Neural progenitor cell (in vitro differentiated cells): Measurements from ENCODE around the gene RNF183. TPM values are rescaled to one million over a fixed set of nuclear protein-coding genes. Genes with fewer than 3 reads are reported as not detected.
A peak's percentile ranks its signal among the peaks of the same experiment; 100 is the strongest.

Source experiments
- DNase-seq: peaks from one replicate; pipeline ENCODE4 v3.0.0-alpha.2; 2016; ENCODE audit warnings: low spot score
- H2AFZ ChIP-seq: fragments of 200-600 bp; sonication (generic); replicated peaks from 2 replicates; pipeline ENCODE4 v1.6.1; 2016; ENCODE audit warnings: antibody characterized with exemption
- H3F3A ChIP-seq: fragments of 200-600 bp; sonication (generic); 2 replicates; pipeline ENCODE4 v1.6.1; 2016; ENCODE audit warnings: antibody characterized with exemption, low read depth
- H3K27ac ChIP-seq: fragments of 200-600 bp; sonication (generic); 2 replicates; pipeline ENCODE4 v1.5.1; 2016; ENCODE audit warnings: mild to moderate bottlenecking
- H3K27me3 ChIP-seq: fragments of 200-600 bp; sonication (generic); 2 replicates; pipeline ENCODE4 v1.6.1; 2016; ENCODE audit warnings: mild to moderate bottlenecking, moderate library complexity
- H3K36me3 ChIP-seq: fragments of 200-600 bp; sonication (generic); 2 replicates; pipeline ENCODE4 v1.5.1; 2016
- H3K4me1 ChIP-seq: fragments of 200-600 bp; sonication (generic); 2 replicates; pipeline ENCODE4 v1.6.1; 2016; ENCODE audit warnings: mixed run types
- H3K4me2 ChIP-seq: fragments of 200-600 bp; sonication (generic); 2 replicates; pipeline ENCODE4 v1.6.1; 2016
- H3K4me3 ChIP-seq: fragments of 200-600 bp; sonication (generic); 2 replicates; pipeline ENCODE4 v1.5.1; 2016
- H3K79me2 ChIP-seq: fragments of 200-600 bp; sonication (generic); 2 replicates; pipeline ENCODE4 v1.6.1; 2016; ENCODE audit warnings: low read depth
- H3K9ac ChIP-seq: fragments of 200-600 bp; sonication (generic); 2 replicates; pipeline ENCODE4 v1.6.1; 2016
- H3K9me3 ChIP-seq: fragments of 200-600 bp; sonication (generic); 2 replicates; pipeline ENCODE4 v1.5.1; 2016; ENCODE audit warnings: low read depth
- H4K20me1 ChIP-seq: fragments of 200-600 bp; sonication (generic); 2 replicates; pipeline ENCODE4 v1.6.1; 2016; ENCODE audit warnings: low read depth
- H3K27ac Mint-ChIP-seq: 3 replicates; pipeline ENCODE4 v1.8.0; 2021; ENCODE audit warnings: mixed read lengths
- H3K27me3 Mint-ChIP-seq: 2 replicates; pipeline ENCODE4 v1.8.0; 2022; ENCODE audit warnings: low read depth, mild to moderate bottlenecking, inconsistent platforms, moderate library complexity, mixed read lengths; ENCODE audit not compliant: insufficient read depth
- H3K36me3 Mint-ChIP-seq: 3 replicates; pipeline ENCODE4 v1.8.0; 2021; ENCODE audit warnings: mixed read lengths
- H3K4me1 Mint-ChIP-seq: 3 replicates; pipeline ENCODE4 v1.8.0; 2021; ENCODE audit warnings: mixed read lengths
- H3K4me3 Mint-ChIP-seq: 3 replicates; pipeline ENCODE4 v1.8.0; 2021; ENCODE audit warnings: mild to moderate bottlenecking, moderate library complexity, mixed read lengths
- H3K9me3 Mint-ChIP-seq: 3 replicates; pipeline ENCODE4 v1.8.0; 2020; ENCODE audit warnings: mixed read lengths
- EZH2 ChIP-seq: fragments of 200-600 bp; sonication (generic); IDR thresholded peaks from 2 replicates; pipeline ENCODE4 v1.6.1; 2017; ENCODE audit warnings: antibody characterized with exemption, mild to moderate bottlenecking, moderate library complexity
- EZH2phosphoT487 ChIP-seq: fragments of 200-600 bp; sonication (generic); IDR thresholded peaks from 2 replicates; pipeline ENCODE4 v1.6.1; 2017; ENCODE audit warnings: antibody characterized with exemption
- total RNA-seq: library from RNA; depleted of rRNA; stranded (reverse); fragments of >200 nt; gene quantifications from 2 replicates; pipeline ENCODE4 v1.2.3, GENCODE V29; 2015; ENCODE audit warnings: low replicate concordance
- TF ChIP-seq, protein P1 (sequence below): fragments of 200-600 bp; sonication (generic); IDR thresholded peaks from 2 replicates; pipeline ENCODE4 v1.5.1; 2017; ENCODE audit warnings: antibody characterized with exemption, mild to moderate bottlenecking

Gene RNF183
- total RNA-seq, 1 donor from 2014 or later: 0.09 TPM

GRCh38 chr9:113350107-113350661 is 47.0 kb upstream of the RNF183 start:
- H3K9ac ChIP-seq: no peak overlapping the region
- TF ChIP-seq EZH2phosphoT487: peak; percentile 13
- peak; percentile 45 for TF ChIP-seq EZH2
- TF ChIP-seq, protein P1, sequence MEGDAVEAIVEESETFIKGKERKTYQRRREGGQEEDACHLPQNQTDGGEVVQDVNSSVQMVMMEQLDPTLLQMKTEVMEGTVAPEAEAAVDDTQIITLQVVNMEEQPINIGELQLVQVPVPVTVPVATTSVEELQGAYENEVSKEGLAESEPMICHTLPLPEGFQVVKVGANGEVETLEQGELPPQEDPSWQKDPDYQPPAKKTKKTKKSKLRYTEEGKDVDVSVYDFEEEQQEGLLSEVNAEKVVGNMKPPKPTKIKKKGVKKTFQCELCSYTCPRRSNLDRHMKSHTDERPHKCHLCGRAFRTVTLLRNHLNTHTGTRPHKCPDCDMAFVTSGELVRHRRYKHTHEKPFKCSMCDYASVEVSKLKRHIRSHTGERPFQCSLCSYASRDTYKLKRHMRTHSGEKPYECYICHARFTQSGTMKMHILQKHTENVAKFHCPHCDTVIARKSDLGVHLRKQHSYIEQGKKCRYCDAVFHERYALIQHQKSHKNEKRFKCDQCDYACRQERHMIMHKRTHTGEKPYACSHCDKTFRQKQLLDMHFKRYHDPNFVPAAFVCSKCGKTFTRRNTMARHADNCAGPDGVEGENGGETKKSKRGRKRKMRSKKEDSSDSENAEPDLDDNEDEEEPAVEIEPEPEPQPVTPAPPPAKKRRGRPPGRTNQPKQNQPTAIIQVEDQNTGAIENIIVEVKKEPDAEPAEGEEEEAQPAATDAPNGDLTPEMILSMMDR: no peak
- H3K36me3 ChIP-seq: no peaks in the 10 kb centered on the region
- peak; percentile 16 for DNase-seq
- Mint-ChIP-seq H3K4me3 (peak overlapping the region; percentile 80), H3K27me3 (peaks cover 60% of the 10 kb centered on the region), H3K27ac (no peak overlapping the region), H3K9me3 (no peaks in the 10 kb centered on the region), H3K36me3 (no peaks in the 10 kb centered on the region), H3K4me1 (peaks cover 8% of the 10 kb centered on the region)
- H3K79me2 ChIP-seq: no peaks in the 10 kb centered on the region
- peaks cover 69% of the 10 kb centered on the region for H3K27me3 ChIP-seq
- peak overlapping the region; percentile 82 for H3K4me2 ChIP-seq
- no peaks in the 10 kb centered on the region for H3F3A ChIP-seq
- no peaks in the 10 kb centered on the region for H3K9me3 ChIP-seq
- peaks cover 5% of the 10 kb centered on the region for H4K20me1 ChIP-seq
- no peak overlapping the region for H2AFZ ChIP-seq
- H3K4me1 ChIP-seq: peaks cover 7% of the 10 kb centered on the region
- peak overlapping the region; percentile 54 for H3K4me3 ChIP-seq
- H3K27ac ChIP-seq: no peak overlapping the region

- TF ChIP-seq EZH2 (peak; percentile 72), EZH2phosphoT487 (peak; percentile 56)
- TF ChIP-seq, protein P1: no peak
- H3K9me3 Mint-ChIP-seq: no peaks in the 10 kb centered on the region
- Histone ChIP-seq H3K9ac (no peak within 1 kb of the TSS), H3K79me2 (no peaks in the 10 kb centered on the region), H3K4me1 (peaks cover 7% of the 10 kb centered on the region), H3K4me3 (peak within 1 kb of the TSS; percentile 54), H2AFZ (no peak within 1 kb of the TSS), H3K27ac (no peak within 1 kb of the TSS), H3K36me3 (no peaks in the 10 kb centered on the region), H4K20me1 (peaks cover 5% of the 10 kb centered on the region), H3K9me3 (no peaks in the 10 kb centered on the region), H3F3A (no peaks in the 10 kb centered on the region), H3K27me3 (peaks cover 73% of the 10 kb centered on the region), H3K4me2 (peak within 1 kb of the TSS; percentile 82)
- peak; percentile 66 for DNase-seq
- no peaks in the 10 kb centered on the region for H3K36me3 Mint-ChIP-seq
- peak within 1 kb of the TSS; percentile 80 for H3K4me3 Mint-ChIP-seq
- peaks cover 8% of the 10 kb centered on the region for H3K4me1 Mint-ChIP-seq
- peaks cover 60% of the 10 kb centered on the region for H3K27me3 Mint-ChIP-seq
- no peak within 1 kb of the TSS for H3K27ac Mint-ChIP-seq
Measured at GRCh38 chr9:113349445-113350094, 46.4 kb upstream of the RNF183 start, which contains the start of gene BSPRY. Gene BSPRY, plus strand, starts transcription at chr9:113349541. Its CDS starts 39 bp downstream, at chr9:113349580.

GRCh38 chr9:113349066-113349444 is 45.9 kb upstream of the RNF183 start:
- Histone ChIP-seq H3K4me2 (peak overlapping the region; percentile 82), H4K20me1 (peaks cover 5% of the 10 kb centered on the region), H3K79me2 (no peaks in the 10 kb centered on the region), H3F3A (no peaks in the 10 kb centered on the region), H2AFZ (no peak overlapping the region), H3K4me1 (peaks cover 7% of the 10 kb centered on the region), H3K27ac (no peak overlapping the region), H3K36me3 (no peaks in the 10 kb centered on the region), H3K27me3 (peaks cover 73% of the 10 kb centered on the region), H3K9ac (no peak overlapping the region), H3K4me3 (peak overlapping the region; percentile 54), H3K9me3 (no peaks in the 10 kb centered on the region)
- DNase-seq: peak; percentile 33
- Mint-ChIP-seq H3K4me1 (peaks cover 8% of the 10 kb centered on the region), H3K9me3 (no peaks in the 10 kb centered on the region), H3K27me3 (peaks cover 58% of the 10 kb centered on the region), H3K27ac (no peak overlapping the region), H3K36me3 (no peaks in the 10 kb centered on the region), H3K4me3 (peak overlapping the region; percentile 78)
- TF ChIP-seq EZH2 (peak; percentile 59), EZH2phosphoT487 (peak; percentile 73)
- TF ChIP-seq, protein P1: no peak
